ENCODE measurements around the gene PCNX2. TPM values are rescaled to one million over a fixed set of nuclear protein-coding genes. Genes with fewer than 3 reads are reported as not detected.

PCNX2 gene
- total and polyA plus RNA-seq, 9 donors = 5.7 to 26.0 (median 18.9) TPM

- no peak overlapping the region for H3K27ac ChIP-seq
- peak in 1 of 5 donors; percentile 20 for DNase-seq
- no peak for TF ChIP-seq POLR2A (IDR thresholded peaks at IDR 0.05)
- no peak for TF ChIP-seq EP300 (IDR thresholded peaks at IDR 0.05)
- no peak for TF ChIP-seq CTCF (IDR thresholded peaks at IDR 0.05)
- H3K36me3 ChIP-seq = no peaks in the 10 kb centered on the region
- no peak overlapping the region for H3K4me3 ChIP-seq
- H3K4me1 ChIP-seq (ENCODE audit: insufficient read depth) = peaks cover 5% of the 10 kb centered on the region
- intact Hi-C loops (cut with DNase I) = no loop called here
- H3K9me3 ChIP-seq = no peaks in the 10 kb centered on the region
- no peaks in the 10 kb centered on the region for H3K27me3 ChIP-seq
- 11 to 31% (median 19%) methylated on average over 8 of the region's 8 CpGs for WGBS, 3 donors
These were observed 275.1 kb downstream of the PCNX2 start for GRCh38 chr1:233020426-233020825.

- DNase-seq = no peak
- Histone ChIP-seq H3K4me3 (no peak overlapping the region), H3K27me3 (no peaks in the 10 kb centered on the region), H3K9me3 (no peaks in the 10 kb centered on the region), H3K36me3 (no peaks in the 10 kb centered on the region), H3K4me1 (ENCODE audit: insufficient read depth) (peaks cover 5% of the 10 kb centered on the region), H3K27ac (no peak overlapping the region)
- no peak for TF ChIP-seq POLR2A (IDR thresholded peaks at IDR 0.05)
- no peak for TF ChIP-seq EP300 (IDR thresholded peaks at IDR 0.05)
- no peak for TF ChIP-seq CTCF (IDR thresholded peaks at IDR 0.05)
- 13 to 35% (median 13%) methylated on average over 12 of the region's 12 CpGs for WGBS, 3 donors
- intact Hi-C loops (cut with DNase I) = no loop called here
These were observed 275.7 kb downstream of the PCNX2 start for GRCh38 chr1:233019778-233020325.

- Histone ChIP-seq H3K9me3 (no peaks in the 10 kb centered on the region), H3K36me3 (no peaks in the 10 kb centered on the region), H3K4me3 (no peak overlapping the region), H3K4me1 (ENCODE audit: insufficient read depth) (peaks cover 5% of the 10 kb centered on the region), H3K27me3 (no peaks in the 10 kb centered on the region), H3K27ac (no peak overlapping the region)
- 92 to 97% (median 93%) methylated on average over 3 of the region's 3 CpGs for WGBS, 3 donors
- no peak for DNase-seq
- intact Hi-C loops (cut with DNase I) = no loop called here
- TF ChIP-seq POLR2A (IDR thresholded peaks at IDR 0.05) (no peak), EP300 (IDR thresholded peaks at IDR 0.05) (no peak), CTCF (IDR thresholded peaks at IDR 0.05) (no peak)
These were observed 276.4 kb downstream of the PCNX2 start for GRCh38 chr1:233019083-233019482.

GRCh38 chr1:233016798-233017197, 278.7 kb downstream of the PCNX2 start:
- Histone ChIP-seq H3K9me3 (no peaks in the 10 kb centered on the region), H3K27ac (no peak overlapping the region), H3K4me3 (no peak overlapping the region), H3K4me1 (ENCODE audit: insufficient read depth) (peaks cover 5% of the 10 kb centered on the region), H3K27me3 (no peaks in the 10 kb centered on the region), H3K36me3 (no peaks in the 10 kb centered on the region)
- intact Hi-C loops (cut with DNase I) = no loop called here
- TF ChIP-seq CTCF (IDR thresholded peaks at IDR 0.05) = no peak
- no peak for TF ChIP-seq EP300 (IDR thresholded peaks at IDR 0.05)
- TF ChIP-seq POLR2A (IDR thresholded peaks at IDR 0.05) = no peak
- 71 to 80% (median 79%) methylated on average over 6 of the region's 6 CpGs for WGBS, 3 donors
- DNase-seq = no peak
